ENCODE measurements around the gene CCL15.

DNA sequence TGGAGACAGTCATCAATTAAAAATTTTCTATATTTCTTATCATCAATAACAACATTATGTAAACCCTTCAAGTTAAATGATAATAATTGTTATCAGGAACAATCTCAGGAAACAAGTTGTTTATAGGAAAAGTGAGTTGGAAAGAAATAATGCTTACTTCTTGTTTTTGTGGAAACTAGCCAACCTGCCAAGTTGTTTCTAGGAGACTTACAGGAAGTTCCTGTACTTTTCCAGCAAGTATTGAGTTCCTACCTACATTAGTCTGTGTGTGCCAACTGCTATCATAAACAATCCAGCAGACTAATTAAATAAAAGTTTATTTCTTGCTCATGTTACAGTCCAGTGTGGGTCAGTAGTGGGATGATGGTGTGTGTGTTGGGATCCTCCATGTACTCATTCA, 13.2 kb downstream of the CCL15 start:
- TF ChIP-seq CTCF (IDR thresholded peaks at IDR 0.05) (no peak), ZFX (IDR thresholded peaks at IDR 0.05; ENCODE audit: borderline replicate concordance) (no peak)

Data from 22Rv1 (cell line).